H1 (cell line): ENCODE measurements around the gene KLHL30. TPM values are rescaled to one million over a fixed set of nuclear protein-coding genes. Genes with fewer than 3 reads are reported as not detected.

ENCODE experiments used
- CTCF ChIA-PET: fragments of 300-600 bp; sonication (Branson Sonifier 250); formaldehyde crosslinking; loops from one replicate; lab custom pipeline; 2021; ENCODE audit not compliant: partially characterized antibody; lab: Charles Lee
- POLR2A ChIA-PET: fragments of 300-600 bp; sonication (Branson Sonifier 250); formaldehyde crosslinking; loops from one replicate; lab custom pipeline; 2021; ENCODE audit warnings: inconsistent platforms; ENCODE audit not compliant: partially characterized antibody; lab: Charles Lee
- DNase-seq, 2 experiments: peaks; one replicate each; pipeline versions ENCODE4 v3.0.0 to v3.0.0-alpha.2; 2010 to 2022; ENCODE audit warnings: low spot score in 2 of 2, low read depth in 1 of 2, mixed read lengths in 1 of 2
- FAIRE-seq: peaks from 2 replicates; lab custom pipeline; 2011; peaks lifted over from hg19 to GRCh38; lab: Jason Lieb, UNC
- H2AFZ ChIP-seq: 2 replicates; pipeline ENCODE4 v1.8.1; 2012; ENCODE audit warnings: low read length, inconsistent platforms
- H2AK5ac ChIP-seq: 2 replicates; pipeline ENCODE4 v1.6.1; 2013; ENCODE audit warnings: low read depth, low read length
- H2BK120ac ChIP-seq: replicated peaks from 2 replicates; pipeline ENCODE3; 2013; ENCODE audit warnings: low read depth, low read length, inconsistent platforms
- H2BK12ac ChIP-seq: 2 replicates; pipeline ENCODE4 v1.6.1; 2013; ENCODE audit warnings: low read depth, low read length
- H2BK15ac ChIP-seq: 2 replicates; pipeline ENCODE4 v1.6.1; 2013; ENCODE audit warnings: low read length
- H2BK20ac ChIP-seq: 2 replicates; pipeline ENCODE4 v1.6.1; 2013; ENCODE audit warnings: low read length
- H2BK5ac ChIP-seq: 2 replicates; pipeline ENCODE4 v1.6.1; 2013; ENCODE audit warnings: low read depth, low read length
- H3K14ac ChIP-seq: 2 replicates; pipeline ENCODE4 v1.6.1; 2013; ENCODE audit warnings: inconsistent platforms; ENCODE audit not compliant: insufficient read length
- H3K18ac ChIP-seq: 2 replicates; pipeline ENCODE4 v1.6.1; 2013; ENCODE audit warnings: low read length; ENCODE audit errors: extremely low read depth
- H3K23ac ChIP-seq: 2 replicates; pipeline ENCODE4 v1.6.1; 2013; ENCODE audit warnings: inconsistent platforms; ENCODE audit not compliant: insufficient read length
- H3K23me2 ChIP-seq: 2 replicates; pipeline ENCODE4 v1.6.1; 2013; ENCODE audit warnings: low read depth, low read length
- H3K27ac ChIP-seq: 2 replicates; pipeline ENCODE4 v1.6.1; 2011; ENCODE audit warnings: low read depth, low read length, inconsistent platforms
- H3K27me3 ChIP-seq, 4 experiments: replicated peaks in 1 of 4; 1 replicate in 1 of 4; 2 replicates in 3 of 4; pipeline versions ENCODE4 v1.6.1 to v1.8.1; 2011 to 2013; ENCODE audit warnings: low read length in 3 of 4, mild to moderate bottlenecking in 3 of 4, inconsistent platforms in 2 of 4, mixed read lengths in 2 of 4, moderate library complexity in 1 of 4; ENCODE audit not compliant: control insufficient read depth in 3 of 4, insufficient read depth in 3 of 4; ENCODE audit errors: extremely low read depth in 1 of 4
- H3K36me3 ChIP-seq, 4 experiments: 2 replicates each; pipeline versions ENCODE4 v1.6.1 to v1.8.1; 2011 to 2013; ENCODE audit warnings: mild to moderate bottlenecking in 4 of 4, low read length in 3 of 4, moderate library complexity in 2 of 4, control low read depth in 1 of 4, inconsistent platforms in 1 of 4; ENCODE audit not compliant: insufficient read depth in 4 of 4, control insufficient read depth in 2 of 4
- H3K4ac ChIP-seq: replicated peaks from 2 replicates; pipeline ENCODE3; 2013; ENCODE audit warnings: low read length, low read depth, mixed read lengths, inconsistent platforms; ENCODE audit not compliant: insufficient read length
- H3K4me1 ChIP-seq, 4 experiments: replicated peaks in 1 of 4; 1 replicate in 1 of 4; 2 replicates in 3 of 4; pipeline versions ENCODE4 v1.6.1 to v1.8.1; 2011 to 2013; ENCODE audit warnings: low read length in 3 of 4, inconsistent platforms in 2 of 4, mixed read lengths in 1 of 4; ENCODE audit not compliant: insufficient read depth in 4 of 4, control insufficient read depth in 3 of 4
- H3K4me2 ChIP-seq, 2 experiments: 2 replicates each; pipeline versions ENCODE4 v1.6.1 to v1.8.1; 2011 to 2013; ENCODE audit warnings: low read depth in 2 of 2, low read length in 2 of 2, control low read depth in 1 of 2, inconsistent platforms in 1 of 2, mild to moderate bottlenecking in 1 of 2; ENCODE audit not compliant: insufficient read depth in 1 of 2
- H3K4me3 ChIP-seq, 4 experiments: fragments of 200-600, 300-600 bp in 1 of 4; sonication (generic), shearing (Covaris generic), sonication (Bioruptor Twin) in 1 of 4; 2 replicates each; pipeline versions ENCODE4 v1.5.1 to v1.8.1; 2011 to 2016; ENCODE audit warnings: low read length in 4 of 4, low read depth in 3 of 4, control low read depth in 2 of 4, inconsistent platforms in 2 of 4, mild to moderate bottlenecking in 2 of 4, mixed read lengths in 1 of 4, moderate library complexity in 1 of 4; ENCODE audit not compliant: insufficient read depth in 2 of 4; ENCODE audit errors: extremely low read depth in 1 of 4
- H3K56ac ChIP-seq: replicated peaks from 2 replicates; pipeline ENCODE3; 2013; ENCODE audit warnings: low read depth, mild to moderate bottlenecking, mixed read lengths, low read length, inconsistent platforms; ENCODE audit not compliant: insufficient read length
- H3K79me1 ChIP-seq: 2 replicates; pipeline ENCODE4 v1.6.1; 2013; ENCODE audit warnings: low read depth, low read length, control low read depth
- H3K79me2 ChIP-seq, 2 experiments: 2 replicates each; pipeline versions ENCODE4 v1.6.1 to v1.8.1; 2012 to 2013; ENCODE audit warnings: low read length in 2 of 2, mild to moderate bottlenecking in 2 of 2, inconsistent platforms in 1 of 2; ENCODE audit not compliant: insufficient read depth in 2 of 2, control insufficient read depth in 1 of 2
- H3K9ac ChIP-seq, 4 experiments: replicated peaks in 1 of 4; 1 replicate in 1 of 4; 2 replicates in 3 of 4; pipeline versions ENCODE4 v1.6.1 to v1.8.1; 2011 to 2013; ENCODE audit warnings: low read depth in 3 of 4, low read length in 3 of 4, control low read depth in 2 of 4, mild to moderate bottlenecking in 2 of 4, moderate library complexity in 2 of 4, inconsistent platforms in 1 of 4; ENCODE audit errors: extremely low read depth in 1 of 4
- H3K9me3 ChIP-seq, 2 experiments: 2 replicates each; pipeline versions ENCODE4 v1.6.1 to v1.8.1; 2012 to 2013; ENCODE audit warnings: mild to moderate bottlenecking in 2 of 2, moderate library complexity in 2 of 2, control low read depth in 1 of 2, inconsistent platforms in 1 of 2, low read depth in 1 of 2, low read length in 1 of 2, mixed read lengths in 1 of 2; ENCODE audit not compliant: insufficient read depth in 2 of 2
- H4K20me1 ChIP-seq, 2 experiments: replicated peaks in 1 of 2; 2 replicates each; pipeline versions ENCODE3 to v1.8.1; 2011 to 2013; ENCODE audit warnings: inconsistent platforms in 2 of 2, low read length in 2 of 2, mild to moderate bottlenecking in 1 of 2; ENCODE audit not compliant: insufficient read depth in 2 of 2, control insufficient read depth in 1 of 2
- H4K5ac ChIP-seq: 2 replicates; pipeline ENCODE4 v1.6.1; 2013; ENCODE audit warnings: low read length, low read depth, mixed read lengths, inconsistent platforms; ENCODE audit not compliant: insufficient read length
- H4K8ac ChIP-seq: 2 replicates; pipeline ENCODE4 v1.8.0; 2013; ENCODE audit warnings: mild to moderate bottlenecking, moderate library complexity, low read length, inconsistent platforms; ENCODE audit not compliant: insufficient read depth; ENCODE audit errors: extremely low read depth
- H4K91ac ChIP-seq: replicated peaks from 2 replicates; pipeline ENCODE3; 2013; ENCODE audit warnings: low read length, mixed read lengths, inconsistent platforms; ENCODE audit not compliant: insufficient read length
- HDAC2 ChIP-seq, 2 experiments: fragments of 300-600 bp in 1 of 2; sonication (generic) in 1 of 2; IDR thresholded peaks; 2 replicates each; pipeline ENCODE4 v1.6.1; 2011 to 2012; ENCODE audit warnings: low read depth in 2 of 2, low read length in 2 of 2, mild to moderate bottlenecking in 2 of 2, moderate library complexity in 2 of 2, borderline replicate concordance in 1 of 2, inconsistent platforms in 1 of 2
- POLR2AphosphoS5 ChIP-seq: IDR thresholded peaks from 2 replicates; pipeline ENCODE4 v1.6.1; 2011; ENCODE audit warnings: low read depth, low read length
- RNF2 ChIP-seq: fragments of 200-900, 300-1000 bp; sonication (generic); IDR thresholded peaks from 2 replicates; pipeline ENCODE4 v1.7.1; 2016; ENCODE audit warnings: borderline replicate concordance, low read depth, mild to moderate bottlenecking, antibody characterized with exemption, low read length; ENCODE audit not compliant: poor library complexity, severe bottlenecking; ENCODE audit errors: missing control alignments
- SRF ChIP-seq: IDR thresholded peaks from 2 replicates; pipeline ENCODE4 v1.6.1; 2011; ENCODE audit warnings: mild to moderate bottlenecking, low read depth, low read length, moderate library complexity
- WGBS, 2 experiments: shearing (Covaris generic) in 1 of 2; methylation state at CpG; one replicate each; pipeline versions ENCODE4 v1.1.6 to v1.1.7; 2013 to 2015; ENCODE audit warnings: low lambda C conversion rate in 2 of 2, mixed read lengths in 2 of 2, inconsistent platforms in 1 of 2, low coverage in 1 of 2, missing lambda C conversion rate in 1 of 2; ENCODE audit not compliant: insufficient replicate concordance in 2 of 2, insufficient coverage in 1 of 2, insufficient read length in 1 of 2; ENCODE audit errors: extremely low coverage in 1 of 2, missing lambda C conversion rate in 1 of 2; 5-methylcytosine and 5-hydroxymethylcytosine counted together
- polyA plus RNA-seq, 7 experiments: library from polyadenylated mRNA; depleted of rRNA in 3 of 7; stranded (reverse) in 5 of 7; unstranded in 2 of 7; fragments of >200 nt in 5 of 7; fragments of 200-250 nt in 2 of 7; gene quantifications; 1 replicate in 5 of 7; 2 replicates in 1 of 7; 4 replicates in 1 of 7; pipeline versions ENCODE4 v1.2.1 to v1.2.3, GENCODE V29; 2011 to 2013; ENCODE audit warnings: missing spikeins in 2 of 7, mixed read lengths in 2 of 7
- total RNA-seq: library from RNA; stranded (reverse); fragmentation: NEBNext Ultra II Directional; extraction: Animal tissue kit (Norgen Biotek cat#: 25700); gene quantifications from 2 replicates; pipeline ENCODE4 v1.2.1, GENCODE V29; 2021

KLHL30 gene
- total and polyA plus RNA-seq, 2 of the 8 experiments (the other 6 are each of a cell fraction or from before 2014, with no cell fraction given): not detected

GRCh38 chr2:238165288-238165921, 26.9 kb downstream of the KLHL30 start:
- H2BK5ac ChIP-seq: no peak overlapping the region
- peaks cover 6% of the 10 kb centered on the region in 2 experiments for H4K20me1 ChIP-seq
- no peak overlapping the region for H2BK15ac ChIP-seq
- H2BK20ac ChIP-seq: no peak overlapping the region
- H3K4me2 ChIP-seq: no peak overlapping the region
- H2AFZ ChIP-seq: no peak overlapping the region
- H3K79me1 ChIP-seq: no peaks in the 10 kb centered on the region; the same call in 1 of the 2 replicates
- H4K5ac ChIP-seq: no peak overlapping the region
- ChIA-PET CTCF (interaction anchor here (1.4 kb wide), 1 partner anchor 8 kb away, joined by 5 read pairs; no protein-coding TSS in a partner anchor), POLR2A (interaction anchor here (0.9 to 1.2 kb wide), 2 partner anchors 10 to 74 kb away, joined by 3 to 5 read pairs; partner anchors contain the start of gene HES6)
- no peak overlapping the region for H2BK120ac ChIP-seq
- H3K27me3 ChIP-seq: peaks cover 19 to 39% (median 30%) of the 10 kb centered on the region in 4 experiments
- no peak overlapping the region for H4K91ac ChIP-seq
- H3K9me3 ChIP-seq: no peaks in the 10 kb centered on the region
- H3K79me2 ChIP-seq: no peaks in the 10 kb centered on the region
- H3K27ac ChIP-seq: no peak overlapping the region
- peaks cover 4% of the 10 kb centered on the region; the same call in 1 of the 2 replicates for H3K23me2 ChIP-seq
- peaks cover 0 to 1% (median 0%) of the 10 kb centered on the region in 4 experiments; a peak in 2 of 7 replicates for H3K4me1 ChIP-seq
- 88% methylated on average over 11 of the region's 12 CpGs; no CpG with 5 or more reads in 1 of the 2 experiments for WGBS, 2 experiments
- no peak overlapping the region for H3K4ac ChIP-seq
- no peak for TF ChIP-seq HDAC2 (IDR thresholded peaks at IDR 0.05; ENCODE audit: borderline replicate concordance in 1 of 2, low read depth in 2 of 2, low read length in 2 of 2)
- no peak for TF ChIP-seq RNF2
- TF ChIP-seq POLR2AphosphoS5: no peak
- no peak for TF ChIP-seq SRF
- H3K14ac ChIP-seq: no peak overlapping the region
- FAIRE-seq (no peak), DNase-seq (no peak)
- H3K36me3 ChIP-seq: peaks cover 2 to 6% (median 4%) of the 10 kb centered on the region in 4 experiments; a peak in 4 of 8 replicates
- H3K23ac ChIP-seq: no peak overlapping the region
- no peak overlapping the region for H3K56ac ChIP-seq
- no peak overlapping the region for H3K18ac ChIP-seq
- H2AK5ac ChIP-seq: no peak overlapping the region
- H2BK12ac ChIP-seq: no peak overlapping the region
- H4K8ac ChIP-seq: no peak overlapping the region
- no peak overlapping the region for H3K9ac ChIP-seq
- H3K4me3 ChIP-seq: no peak overlapping the region
